ENCODE results near the gene ABHD2.

The ABHD2 gene

DNA sequence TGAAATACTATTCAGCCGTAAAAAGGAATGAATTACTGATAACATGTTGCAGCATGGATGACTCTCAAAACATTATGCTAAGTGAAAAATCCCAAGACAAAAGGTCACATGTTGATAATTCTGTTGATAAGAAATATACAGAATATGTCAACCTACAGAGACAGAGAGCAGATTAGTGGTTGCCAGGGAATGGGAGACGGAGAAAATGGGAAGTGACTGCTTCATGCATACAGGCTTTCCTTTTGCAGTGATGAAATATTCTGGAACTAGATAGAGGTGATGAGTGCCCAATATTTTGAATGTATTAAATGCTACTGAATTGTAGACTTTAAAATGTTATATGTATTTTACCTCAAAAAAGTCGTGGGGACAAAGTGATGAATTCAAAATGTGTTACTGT, 56.2 kb downstream of the ABHD2 start:
- Histone ChIP-seq H3K27me3 (replicated peaks; ENCODE audit: control insufficient read depth, insufficient read depth, low read length, poor library complexity, severe bottlenecking) (no peaks in the 10 kb centered on the region), H3K4me1 (ENCODE audit: control insufficient read depth, insufficient read depth, low read length, poor library complexity, severe bottlenecking) (no peaks in the 10 kb centered on the region), H3K36me3 (ENCODE audit: control insufficient read depth, insufficient read depth, low read length) (peaks cover 6% of the 10 kb centered on the region), H3K27ac (ENCODE audit: insufficient read depth, low read length, poor library complexity, severe bottlenecking) (no peak overlapping the region), H3K9me3 (ENCODE audit: control insufficient read depth, low read length) (no peaks in the 10 kb centered on the region), H3K4me3 (ENCODE audit: insufficient read depth, low read depth, low read length, poor library complexity, severe bottlenecking) (no peak overlapping the region)
- DNase-seq: no peak

DNA sequence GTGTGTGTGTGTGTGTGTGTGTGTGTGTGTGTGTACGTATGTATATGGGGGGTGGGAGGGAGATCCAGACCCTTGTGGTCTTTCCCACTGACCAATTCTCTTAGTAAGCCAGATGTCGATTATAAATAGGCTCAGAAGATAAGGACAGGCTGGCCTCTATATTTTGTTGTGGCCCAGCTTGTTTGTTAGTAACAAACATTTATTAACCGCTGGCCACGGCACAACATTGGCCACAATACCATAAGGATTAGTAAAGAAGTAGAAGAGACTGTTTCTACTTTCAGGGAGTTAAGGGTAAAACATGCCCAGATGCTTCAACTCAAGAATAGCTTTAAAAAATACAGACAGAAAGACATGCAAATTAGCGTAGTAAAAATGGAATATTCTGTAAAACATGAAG, 58.1 kb downstream of the ABHD2 start:
- no peak for DNase-seq
- no peak overlapping the region for H3K4me3 ChIP-seq (ENCODE audit: insufficient read depth, low read depth, low read length, poor library complexity, severe bottlenecking)
- H3K36me3 ChIP-seq (ENCODE audit: control insufficient read depth, insufficient read depth, low read length): peaks cover 6% of the 10 kb centered on the region
- no peak overlapping the region for H3K27ac ChIP-seq (ENCODE audit: insufficient read depth, low read length, poor library complexity, severe bottlenecking)
- no peaks in the 10 kb centered on the region for H3K9me3 ChIP-seq (ENCODE audit: control insufficient read depth, low read length)
- H3K27me3 ChIP-seq (replicated peaks; ENCODE audit: control insufficient read depth, insufficient read depth, low read length, poor library complexity, severe bottlenecking): no peaks in the 10 kb centered on the region
- no peaks in the 10 kb centered on the region for H3K4me1 ChIP-seq (ENCODE audit: control insufficient read depth, insufficient read depth, low read length, poor library complexity, severe bottlenecking)

DNA sequence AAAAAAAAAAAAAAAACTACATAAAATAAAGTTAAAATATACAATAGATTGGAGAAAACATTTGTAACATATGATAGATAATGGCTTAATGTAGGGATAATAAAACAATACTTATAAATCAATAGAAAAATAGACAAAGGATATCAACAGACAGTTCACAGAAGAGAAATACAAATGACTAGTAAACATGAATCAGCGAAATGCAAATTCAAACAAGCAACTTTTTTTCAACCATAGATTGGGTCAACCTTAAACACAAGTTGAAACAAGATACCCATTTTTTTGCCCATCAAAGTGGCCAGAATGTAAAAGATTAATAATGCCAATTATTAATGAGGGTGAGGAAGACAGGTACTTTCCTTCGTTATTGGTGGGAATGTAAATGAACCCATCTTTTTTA, 59.9 kb downstream of the ABHD2 start:
- Histone ChIP-seq H3K27me3 (replicated peaks; ENCODE audit: control insufficient read depth, insufficient read depth, low read length, poor library complexity, severe bottlenecking) (no peaks in the 10 kb centered on the region), H3K4me3 (ENCODE audit: insufficient read depth, low read depth, low read length, poor library complexity, severe bottlenecking) (no peak overlapping the region), H3K27ac (ENCODE audit: insufficient read depth, low read length, poor library complexity, severe bottlenecking) (no peak overlapping the region), H3K36me3 (ENCODE audit: control insufficient read depth, insufficient read depth, low read length) (peaks cover 22% of the 10 kb centered on the region), H3K4me1 (ENCODE audit: control insufficient read depth, insufficient read depth, low read length, poor library complexity, severe bottlenecking) (no peaks in the 10 kb centered on the region), H3K9me3 (ENCODE audit: control insufficient read depth, low read length) (no peaks in the 10 kb centered on the region)
- no peak for DNase-seq

DNA sequence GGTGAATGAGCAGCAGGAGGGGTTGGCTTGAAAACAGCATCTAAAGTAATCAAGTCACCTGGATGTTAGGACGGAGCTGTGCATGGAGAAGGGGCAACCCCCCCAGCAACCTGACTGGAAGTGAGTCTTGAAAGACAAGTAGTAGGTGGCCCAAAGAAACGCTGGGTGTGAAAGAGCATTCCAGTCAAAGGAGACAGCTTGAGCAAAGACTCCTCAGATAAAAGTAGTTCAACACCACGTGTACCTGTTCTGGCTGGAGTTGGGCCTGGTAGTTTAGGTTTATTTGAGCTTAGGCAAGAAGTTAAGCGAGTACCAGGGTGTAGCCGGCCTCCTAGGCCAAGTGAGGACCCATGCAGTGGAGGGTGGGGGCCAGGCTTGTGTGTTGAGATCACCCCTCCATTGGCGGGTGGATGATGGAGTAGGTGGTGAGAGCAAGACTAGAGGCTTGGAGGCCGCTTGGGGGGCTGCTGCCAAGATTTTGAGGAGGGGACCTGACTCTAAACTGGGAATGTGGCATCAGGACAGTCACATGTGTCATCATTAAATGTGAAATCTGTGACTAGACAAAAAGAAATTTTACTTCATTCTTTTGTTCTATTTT, 61.3 kb downstream of the ABHD2 start:
- H3K27me3 ChIP-seq (replicated peaks; ENCODE audit: control insufficient read depth, insufficient read depth, low read length, poor library complexity, severe bottlenecking): no peaks in the 10 kb centered on the region
- no peak overlapping the region for H3K4me3 ChIP-seq (ENCODE audit: insufficient read depth, low read depth, low read length, poor library complexity, severe bottlenecking)
- no peaks in the 10 kb centered on the region for H3K4me1 ChIP-seq (ENCODE audit: control insufficient read depth, insufficient read depth, low read length, poor library complexity, severe bottlenecking)
- H3K36me3 ChIP-seq (ENCODE audit: control insufficient read depth, insufficient read depth, low read length): peaks cover 27% of the 10 kb centered on the region
- no peaks in the 10 kb centered on the region for H3K9me3 ChIP-seq (ENCODE audit: control insufficient read depth, low read length)
- no peak overlapping the region for H3K27ac ChIP-seq (ENCODE audit: insufficient read depth, low read length, poor library complexity, severe bottlenecking)
- no peak for DNase-seq

DNA sequence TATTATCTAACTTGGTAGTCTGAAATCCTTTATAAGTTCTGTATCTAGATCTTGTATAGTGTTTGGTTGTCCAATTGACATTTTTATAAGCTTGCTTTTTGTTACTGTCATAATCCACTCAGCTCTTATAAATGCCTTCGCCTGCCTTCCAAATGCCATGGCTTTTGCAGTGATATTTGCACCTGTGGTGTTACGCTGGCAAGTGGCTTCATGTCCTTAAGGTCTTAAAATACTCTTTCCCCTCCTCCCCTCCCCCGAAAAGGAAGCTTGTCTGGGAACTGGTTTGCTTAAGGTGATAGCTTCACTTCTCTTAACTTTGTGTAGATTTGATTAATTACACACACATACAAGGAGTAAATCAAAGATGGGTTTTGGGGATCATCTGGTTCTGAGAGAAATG, 62.0 kb downstream of the ABHD2 start:
- H3K4me1 ChIP-seq (ENCODE audit: control insufficient read depth, insufficient read depth, low read length, poor library complexity, severe bottlenecking): no peaks in the 10 kb centered on the region
- H3K36me3 ChIP-seq (ENCODE audit: control insufficient read depth, insufficient read depth, low read length): peaks cover 34% of the 10 kb centered on the region
- no peak overlapping the region for H3K27ac ChIP-seq (ENCODE audit: insufficient read depth, low read length, poor library complexity, severe bottlenecking)
- no peaks in the 10 kb centered on the region for H3K27me3 ChIP-seq (replicated peaks; ENCODE audit: control insufficient read depth, insufficient read depth, low read length, poor library complexity, severe bottlenecking)
- H3K4me3 ChIP-seq (ENCODE audit: insufficient read depth, low read depth, low read length, poor library complexity, severe bottlenecking): no peak overlapping the region
- DNase-seq: no peak
- H3K9me3 ChIP-seq (ENCODE audit: control insufficient read depth, low read length): no peaks in the 10 kb centered on the region

DNA sequence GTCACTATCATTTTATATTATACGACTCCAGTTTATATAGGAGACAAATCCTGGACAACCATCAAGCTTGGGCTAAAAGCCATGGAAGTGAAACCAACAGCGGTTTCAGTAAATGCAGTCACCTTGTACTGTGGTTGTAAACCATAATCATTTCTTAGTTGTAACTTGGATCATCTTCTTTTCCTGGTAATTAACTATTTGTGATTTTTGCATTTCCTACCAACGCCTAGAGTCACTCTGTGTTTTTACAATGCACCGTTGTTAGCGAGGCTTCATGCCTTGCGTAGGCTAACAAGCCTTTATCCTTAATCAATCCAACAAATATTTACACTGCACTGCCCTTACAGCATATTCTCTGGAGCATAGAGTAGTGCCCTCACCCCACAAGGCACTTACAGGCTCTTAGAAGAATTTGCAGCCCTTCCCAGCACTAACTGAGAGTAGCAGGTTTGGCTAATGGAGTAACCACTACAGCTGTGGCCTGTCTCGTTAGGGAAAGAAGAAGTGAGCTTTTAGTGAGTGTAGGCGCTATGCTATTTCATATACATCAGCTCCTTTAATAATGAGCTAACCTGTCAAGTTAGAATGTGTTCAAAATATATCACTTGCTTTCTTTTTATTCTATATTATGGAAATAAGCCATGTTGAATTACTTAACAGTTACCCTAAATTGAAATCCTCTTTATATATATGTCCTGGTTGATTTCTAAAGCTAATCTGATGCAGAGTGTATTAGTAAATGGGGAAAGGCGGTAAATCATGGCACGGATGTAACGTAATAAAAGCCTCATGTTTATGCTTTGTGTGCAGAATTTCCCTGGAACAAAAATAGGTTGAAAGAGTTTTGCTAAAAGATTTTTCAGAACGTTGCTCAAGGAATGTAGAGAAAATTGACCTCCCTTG, 62.8 kb downstream of the ABHD2 start:
- Histone ChIP-seq H3K4me1 (ENCODE audit: control insufficient read depth, insufficient read depth, low read length, poor library complexity, severe bottlenecking) (no peaks in the 10 kb centered on the region), H3K27me3 (replicated peaks; ENCODE audit: control insufficient read depth, insufficient read depth, low read length, poor library complexity, severe bottlenecking) (no peaks in the 10 kb centered on the region), H3K27ac (ENCODE audit: insufficient read depth, low read length, poor library complexity, severe bottlenecking) (no peak overlapping the region), H3K4me3 (ENCODE audit: insufficient read depth, low read depth, low read length, poor library complexity, severe bottlenecking) (no peak overlapping the region), H3K36me3 (ENCODE audit: control insufficient read depth, insufficient read depth, low read length) (peaks cover 40% of the 10 kb centered on the region), H3K9me3 (ENCODE audit: control insufficient read depth, low read length) (no peaks in the 10 kb centered on the region)
- no peak for DNase-seq

DNA sequence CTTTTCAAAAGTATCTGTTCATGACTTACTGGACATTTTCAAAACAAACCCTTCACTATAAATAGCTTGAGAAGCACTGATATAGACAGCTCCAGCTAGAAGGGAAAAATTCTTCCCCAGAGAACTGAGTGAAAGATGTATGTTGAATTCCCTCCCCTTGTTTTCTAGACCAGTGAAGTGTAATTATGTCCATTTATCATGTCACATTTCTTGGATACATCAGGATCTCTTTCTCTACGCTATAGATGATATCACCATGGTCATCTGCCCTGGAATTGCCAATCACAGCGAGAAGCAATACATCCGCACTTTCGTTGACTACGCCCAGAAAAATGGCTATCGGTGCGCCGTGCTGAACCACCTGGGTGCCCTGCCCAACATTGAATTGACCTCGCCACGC, 66.9 kb downstream of the ABHD2 start:
- Histone ChIP-seq H3K27me3 (replicated peaks; ENCODE audit: control insufficient read depth, insufficient read depth, low read length, poor library complexity, severe bottlenecking) (no peaks in the 10 kb centered on the region), H3K4me3 (ENCODE audit: insufficient read depth, low read depth, low read length, poor library complexity, severe bottlenecking) (no peak overlapping the region), H3K36me3 (ENCODE audit: control insufficient read depth, insufficient read depth, low read length) (peaks cover 44% of the 10 kb centered on the region), H3K9me3 (ENCODE audit: control insufficient read depth, low read length) (no peaks in the 10 kb centered on the region), H3K27ac (ENCODE audit: insufficient read depth, low read length, poor library complexity, severe bottlenecking) (no peak overlapping the region), H3K4me1 (ENCODE audit: control insufficient read depth, insufficient read depth, low read length, poor library complexity, severe bottlenecking) (no peaks in the 10 kb centered on the region)
- no peak for DNase-seq

DNA sequence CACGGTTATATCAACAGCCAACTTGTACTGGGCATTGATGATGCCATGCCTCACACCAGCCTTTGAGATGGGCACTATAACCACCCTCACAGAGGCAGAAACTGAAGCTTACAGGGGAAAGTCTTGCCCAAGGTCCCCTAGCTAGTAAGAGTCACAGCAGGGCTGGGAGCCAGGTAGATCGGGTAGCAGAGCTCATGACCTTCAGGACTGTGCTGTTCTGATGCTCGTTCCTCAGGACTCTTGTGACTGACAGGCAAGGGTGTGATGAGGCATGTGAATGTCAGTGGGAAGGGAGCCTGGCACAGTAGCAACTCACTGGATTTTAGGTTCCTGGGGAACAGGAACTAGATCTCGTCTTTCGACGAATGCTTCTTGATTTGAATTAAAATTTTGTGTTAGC, 67.4 kb downstream of the ABHD2 start:
- H3K9me3 ChIP-seq (ENCODE audit: control insufficient read depth, low read length): no peaks in the 10 kb centered on the region
- H3K4me1 ChIP-seq (ENCODE audit: control insufficient read depth, insufficient read depth, low read length, poor library complexity, severe bottlenecking): no peaks in the 10 kb centered on the region
- no peaks in the 10 kb centered on the region for H3K27me3 ChIP-seq (replicated peaks; ENCODE audit: control insufficient read depth, insufficient read depth, low read length, poor library complexity, severe bottlenecking)
- no peak overlapping the region for H3K4me3 ChIP-seq (ENCODE audit: insufficient read depth, low read depth, low read length, poor library complexity, severe bottlenecking)
- no peak overlapping the region for H3K27ac ChIP-seq (ENCODE audit: insufficient read depth, low read length, poor library complexity, severe bottlenecking)
- peaks cover 44% of the 10 kb centered on the region for H3K36me3 ChIP-seq (ENCODE audit: control insufficient read depth, insufficient read depth, low read length)
- no peak for DNase-seq

DNA sequence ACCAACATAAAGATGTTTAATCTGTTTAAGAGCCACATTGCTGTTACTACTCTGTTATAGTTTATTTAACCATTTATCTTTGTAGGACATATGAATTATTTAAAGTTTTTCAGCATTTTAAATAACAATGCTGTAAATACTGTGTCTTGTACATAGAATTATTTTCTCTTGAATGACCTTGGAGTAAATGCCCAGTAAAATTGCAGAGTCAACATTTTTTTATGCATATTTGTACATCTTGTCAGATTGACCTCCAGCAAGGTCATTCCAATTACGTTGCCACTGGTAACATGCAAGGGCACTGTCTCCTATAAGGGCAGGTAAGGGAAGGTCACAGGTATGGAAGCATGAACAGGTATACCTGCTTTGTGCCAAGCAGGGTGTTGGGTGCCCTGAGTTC, 68.8 kb downstream of the ABHD2 start:
- H3K27me3 ChIP-seq (replicated peaks; ENCODE audit: control insufficient read depth, insufficient read depth, low read length, poor library complexity, severe bottlenecking): no peaks in the 10 kb centered on the region
- no peak overlapping the region for H3K4me3 ChIP-seq (ENCODE audit: insufficient read depth, low read depth, low read length, poor library complexity, severe bottlenecking)
- no peaks in the 10 kb centered on the region for H3K9me3 ChIP-seq (ENCODE audit: control insufficient read depth, low read length)
- DNase-seq: no peak
- no peak overlapping the region for H3K27ac ChIP-seq (ENCODE audit: insufficient read depth, low read length, poor library complexity, severe bottlenecking)
- no peaks in the 10 kb centered on the region for H3K4me1 ChIP-seq (ENCODE audit: control insufficient read depth, insufficient read depth, low read length, poor library complexity, severe bottlenecking)
- H3K36me3 ChIP-seq (ENCODE audit: control insufficient read depth, insufficient read depth, low read length): peaks cover 32% of the 10 kb centered on the region

DNA sequence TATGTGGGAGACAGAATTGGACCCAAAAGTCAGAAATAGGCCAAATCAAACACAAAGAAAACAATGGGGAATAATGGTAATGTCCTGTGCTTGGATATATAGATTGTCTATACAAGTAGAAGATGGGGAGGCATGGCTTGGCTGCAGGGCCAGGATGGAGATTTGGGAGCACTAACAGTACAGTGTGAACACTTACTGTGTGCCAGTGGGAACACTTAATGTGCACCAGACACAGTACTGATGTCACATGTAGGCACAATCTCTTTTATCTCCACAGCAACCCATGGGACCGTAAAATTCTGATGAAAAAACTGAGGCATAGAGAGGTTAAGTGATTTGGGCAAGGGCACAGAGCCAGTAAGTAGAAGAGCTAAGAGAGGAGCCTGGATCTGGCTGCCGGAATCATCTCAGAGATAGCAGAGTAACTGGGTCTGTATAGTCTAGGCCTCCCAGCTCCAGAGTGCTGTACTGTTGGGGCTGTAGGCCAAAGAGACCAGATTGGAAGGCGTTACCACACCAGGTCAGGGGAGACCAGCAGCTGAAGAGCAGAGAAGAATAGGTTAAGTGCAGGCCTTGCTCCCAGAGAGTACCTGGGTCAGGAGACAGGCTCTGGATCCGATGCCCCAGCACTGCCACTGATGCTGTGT, 69.8 kb downstream of the ABHD2 start:
- Histone ChIP-seq H3K4me3 (ENCODE audit: insufficient read depth, low read depth, low read length, poor library complexity, severe bottlenecking) (no peak overlapping the region), H3K4me1 (ENCODE audit: control insufficient read depth, insufficient read depth, low read length, poor library complexity, severe bottlenecking) (no peaks in the 10 kb centered on the region), H3K27ac (ENCODE audit: insufficient read depth, low read length, poor library complexity, severe bottlenecking) (no peak overlapping the region), H3K9me3 (ENCODE audit: control insufficient read depth, low read length) (no peaks in the 10 kb centered on the region), H3K27me3 (replicated peaks; ENCODE audit: control insufficient read depth, insufficient read depth, low read length, poor library complexity, severe bottlenecking) (no peaks in the 10 kb centered on the region), H3K36me3 (ENCODE audit: control insufficient read depth, insufficient read depth, low read length) (peaks cover 22% of the 10 kb centered on the region)
- DNase-seq: no peak
